Measurements from ENCODE around the gene FAM13A.

- TF ChIP-seq CTCF (IDR thresholded peaks at IDR 0.05) (no peak), POLR2A (IDR thresholded peaks at IDR 0.05) (no peak)
Measured at GRCh38 chr4:88738180-88738579, 318.8 kb downstream of the FAM13A start.
